GM23338 (cell line): ENCODE measurements around the gene LTA4H.

ENCODE experiments used
- CREB1 ChIP-seq: fragments of 250-450 bp; sonication (Bioruptor Pico); IDR thresholded peaks from 2 replicates; pipeline ENCODE4 v1.5.0; 2020; ENCODE audit warnings: low read depth, mild to moderate bottlenecking, moderate library complexity
- CTCF ChIP-seq, 2 experiments: fragments of 200-600 bp in 1 of 2; sonication (generic) in 1 of 2; conservative IDR thresholded peaks; 2 replicates each; pipeline versions ENCODE4 v1.5.1 to v1.6.1; 2016 to 2017; ENCODE audit warnings: antibody characterized with exemption in 2 of 2, low read depth in 2 of 2, mild to moderate bottlenecking in 2 of 2, moderate library complexity in 1 of 2
- ETS1 ChIP-seq: IDR thresholded peaks from 2 replicates; pipeline ENCODE4 v1.6.1; 2016; ENCODE audit warnings: antibody characterized with exemption
- EZH2 ChIP-seq: fragments of 200-600 bp; sonication (generic); IDR thresholded peaks from one replicate; pipeline ENCODE4 v1.8.0; 2017; ENCODE audit warnings: antibody characterized with exemption, mild to moderate bottlenecking, low read depth; ENCODE audit not compliant: unreplicated experiment
- EZH2phosphoT487 ChIP-seq: fragments of 200-600 bp; sonication (generic); IDR thresholded peaks from one replicate; pipeline ENCODE4 v1.8.1; 2018; ENCODE audit warnings: antibody characterized with exemption; ENCODE audit not compliant: unreplicated experiment
- JUNB ChIP-seq: IDR thresholded peaks from one replicate; pipeline ENCODE4 v1.6.1; 2016; ENCODE audit warnings: antibody characterized with exemption; ENCODE audit not compliant: unreplicated experiment
- NANOG ChIP-seq: IDR thresholded peaks from 2 replicates; pipeline ENCODE4 v1.6.1; 2016; ENCODE audit warnings: antibody characterized with exemption, borderline replicate concordance
- POLR2AphosphoS5 ChIP-seq: IDR thresholded peaks from 2 replicates; pipeline ENCODE4 v1.6.1; 2016; ENCODE audit warnings: antibody characterized with exemption, low read depth
- REST ChIP-seq: IDR thresholded peaks from one replicate; pipeline ENCODE4 v1.6.1; 2018; ENCODE audit warnings: antibody characterized with exemption; ENCODE audit not compliant: unreplicated experiment
- STAT1 ChIP-seq: IDR thresholded peaks from one replicate; pipeline ENCODE4 v1.6.1; 2016; ENCODE audit warnings: antibody characterized with exemption; ENCODE audit not compliant: unreplicated experiment
- ZNF114 ChIP-seq: fragments of 250-450 bp; sonication (Bioruptor Pico); IDR thresholded peaks from 2 replicates; pipeline ENCODE4 v1.5.0; 2020; ENCODE audit warnings: mild to moderate bottlenecking, moderate library complexity
- ZNF331 ChIP-seq: fragments of 250-450 bp; sonication (Bioruptor Pico); IDR thresholded peaks from 2 replicates; pipeline ENCODE4 v1.5.0; 2020; ENCODE audit warnings: low read depth, mild to moderate bottlenecking, moderate library complexity
- ZNF462 ChIP-seq: fragments of 250-450 bp; sonication (Bioruptor Pico); IDR thresholded peaks from 2 replicates; pipeline ENCODE4 v1.5.0; 2020; ENCODE audit warnings: mild to moderate bottlenecking, moderate library complexity

GRCh38 chr12:96014943-96015599 lies 20.3 kb downstream of the LTA4H start:
- TF ChIP-seq REST (no peak), CTCF (conservative IDR thresholded peaks at IDR 0.05; ENCODE audit: low read depth in 2 of 2) (no peak), POLR2AphosphoS5 (no peak), EZH2 (no peak), JUNB (no peak), CREB1 (no peak), EZH2phosphoT487 (no peak), ZNF331 (CRISPR knock-in tag) (no peak), ZNF114 (CRISPR knock-in tag) (no peak), STAT1 (no peak), ETS1 (no peak), NANOG (no peak), ZNF462 (CRISPR knock-in tag) (no peak)
